AG09319 (cell line): ENCODE data around the gene KRTAP20-3.

Experiments used
- DNase-seq: peaks from one replicate; pipeline ENCODE4 v3.0.0-alpha.2; 2010; ENCODE audit warnings: low read depth; ENCODE audit errors: extremely low read depth
- CTCF ChIP-seq: IDR thresholded peaks from 2 replicates; pipeline ENCODE4 v1.5.1; 2011; ENCODE audit warnings: low read depth, mild to moderate bottlenecking, inconsistent platforms, low read length, moderate library complexity

KRTAP20-3 gene

GRCh38 chr21:30676737-30677136 lies 34.1 kb downstream of the KRTAP20-3 start:
- no peak for DNase-seq
- no peak for TF ChIP-seq CTCF

DNA sequence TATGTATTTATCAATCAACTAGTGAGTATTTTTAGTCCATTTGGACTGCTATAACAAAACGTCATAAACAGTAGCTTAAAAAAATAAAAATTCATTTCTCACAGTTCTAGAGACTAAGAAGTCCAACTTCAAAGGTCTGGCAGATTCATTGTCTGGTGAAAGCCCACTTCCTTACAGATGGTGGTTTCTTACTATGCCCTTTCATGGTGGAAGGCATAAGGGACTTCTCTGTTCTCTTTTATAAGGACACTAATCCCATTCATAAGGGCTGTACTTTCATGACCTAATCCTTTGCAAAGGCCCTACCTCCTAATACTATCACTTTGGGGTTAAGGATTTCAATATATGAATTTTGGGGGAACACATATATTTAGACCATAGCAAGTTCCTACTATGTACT lies 37.9 kb downstream of the KRTAP20-3 start:
- no peak for TF ChIP-seq CTCF
- DNase-seq, result no peak

- no peak for DNase-seq
- TF ChIP-seq CTCF, result no peak
Observed at GRCh38 chr21:30684506-30684905, 41.8 kb downstream of the KRTAP20-3 start.

GRCh38 chr21:30689822-30690221 lies 47.2 kb downstream of the KRTAP20-3 start:
- no peak for TF ChIP-seq CTCF
- no peak for DNase-seq
